Activated CD4-positive, alpha-beta T cell treated with anti-CD3 and anti-CD28 coated beads, Interleukin-2, amount 10 ng/mL, durations not matched to agents 24 days and 14 days (primary cell): ENCODE data around the gene HOXA9. TPM values are rescaled to one million over a fixed set of nuclear protein-coding genes. Genes with fewer than 3 reads are reported as not detected.

ENCODE experiments used
- DNase-seq: peaks from one replicate; pipeline ENCODE4 v3.0.0; 2022
- H3K27ac Mint-ChIP-seq: one replicate; pipeline ENCODE4 v1.8.0; 2022; ENCODE audit warnings: mild to moderate bottlenecking, mixed read lengths
- H3K27me3 Mint-ChIP-seq: one replicate; pipeline ENCODE4 v1.8.0; 2022; ENCODE audit warnings: mixed read lengths
- H3K36me3 Mint-ChIP-seq: one replicate; pipeline ENCODE4 v1.8.0; 2022; ENCODE audit warnings: low read depth, mild to moderate bottlenecking, mixed read lengths
- H3K4me1 Mint-ChIP-seq: one replicate; pipeline ENCODE4 v1.8.0; 2021; ENCODE audit warnings: mixed read lengths
- H3K4me3 Mint-ChIP-seq: one replicate; pipeline ENCODE4 v1.8.0; 2022; ENCODE audit warnings: mild to moderate bottlenecking, moderate library complexity, mixed read lengths
- H3K9me3 Mint-ChIP-seq: one replicate; pipeline ENCODE4 v1.8.0; 2021; ENCODE audit warnings: mixed read lengths
- intact Hi-C: fragments of 100-400 bp; cut with micrococcal nuclease; formaldehyde crosslinking; loops from one replicate; pipeline ENCODE4 v1.15.1; 2023
- total RNA-seq: library from RNA; stranded (reverse); gene quantifications from 2 replicates; pipeline ENCODE4 v1.2.3, GENCODE V29; 2022

HOXA9 gene
- total RNA-seq, 1 donor from 2014 or later: not detected

DNA sequence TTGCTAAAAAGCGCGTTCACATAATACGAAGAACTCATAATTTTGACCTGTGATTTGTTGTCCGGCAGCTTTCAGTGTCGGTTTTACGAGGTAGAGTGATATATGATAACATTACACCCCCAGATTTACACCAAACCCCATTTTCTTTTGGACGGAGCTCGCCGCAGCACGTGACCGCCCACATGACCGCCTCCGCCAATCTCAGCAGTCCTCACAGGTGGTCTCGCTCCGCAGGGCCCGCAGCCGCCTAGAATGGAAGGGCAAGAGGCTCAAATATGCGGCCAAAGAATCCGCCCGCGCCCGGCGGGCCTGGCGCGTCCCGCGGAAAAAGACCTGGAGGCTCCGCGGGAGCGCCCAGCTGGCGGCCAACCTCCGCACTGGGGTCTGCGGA lies 8.8 kb downstream of the HOXA9 start, which contains the start of gene HOXA7:
Gene HOXA7, minus strand, starts transcription at position 168 of the 391 bp plus-strand sequence. Its CDS starts 130 bp downstream, at position 38.
- peak within 1 kb of the TSS; percentile 30 for H3K4me3 Mint-ChIP-seq
- DNase-seq: peak; percentile 58
- intact Hi-C loops: loop anchor here (2.0 kb wide), 2 partner anchors 16 to 86 kb away; partner anchors contain the start of gene EVX1

DNA sequence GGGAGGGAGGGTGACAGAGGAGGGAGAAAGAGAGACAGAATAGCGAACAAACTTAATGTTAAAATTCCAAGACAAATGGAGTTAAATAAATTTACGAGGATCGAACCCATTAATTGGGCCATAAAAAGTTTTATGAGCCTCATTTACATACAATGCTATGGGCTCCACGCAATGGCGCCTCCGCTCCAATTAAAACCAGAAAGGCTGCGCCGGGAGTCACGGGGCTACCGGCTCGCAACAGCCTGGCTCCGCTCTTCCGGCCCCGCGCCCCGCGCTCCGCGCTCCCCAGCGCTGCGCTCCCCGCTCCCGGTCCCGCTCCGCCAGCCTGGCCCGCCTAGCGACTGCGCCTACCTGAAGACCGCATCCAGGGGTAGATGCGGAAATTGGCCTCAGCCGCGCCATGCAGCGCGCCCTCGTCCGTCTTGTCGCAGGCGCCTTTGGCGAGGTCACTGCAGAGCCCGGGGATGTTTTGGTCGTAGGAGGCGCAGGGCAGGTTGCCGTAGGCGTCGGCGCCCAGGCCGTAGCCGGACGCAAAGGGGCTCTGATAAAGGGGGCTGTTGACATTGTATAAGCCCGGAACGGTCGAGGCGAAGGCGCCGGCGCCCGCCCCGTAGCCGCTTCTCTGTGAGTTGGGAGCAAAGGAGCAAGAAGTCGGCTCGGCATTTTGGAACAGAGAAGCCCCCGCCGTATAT lies 9.4 kb downstream of the HOXA9 start:
- Mint-ChIP-seq H3K36me3 (peaks cover 5% of the 10 kb centered on the region), H3K27me3 (peaks cover 83% of the 10 kb centered on the region), H3K27ac (peak overlapping the region; percentile 81), H3K4me1 (peaks cover 16% of the 10 kb centered on the region), H3K4me3 (no peak overlapping the region), H3K9me3 (peaks cover 6% of the 10 kb centered on the region)
- intact Hi-C loops: loop anchor here (2.0 kb wide), 2 partner anchors 17 to 87 kb away; partner anchors contain the start of gene EVX1
- peak; percentile 67 for DNase-seq

More for the DNA sequence above, 8.8 kb downstream of the HOXA9 start, which contains the start of gene HOXA7:
- Mint-ChIP-seq H3K27me3 (peaks cover 81% of the 10 kb centered on the region), H3K27ac (peak within 1 kb of the TSS; percentile 81), H3K9me3 (peaks cover 6% of the 10 kb centered on the region), H3K4me1 (peaks cover 14% of the 10 kb centered on the region), H3K36me3 (peaks cover 5% of the 10 kb centered on the region)

GRCh38 chr7:27154901-27155815 lies 10.2 kb downstream of the HOXA9 start:
- Mint-ChIP-seq H3K36me3 (peaks cover 5% of the 10 kb centered on the region), H3K27me3 (peaks cover 88% of the 10 kb centered on the region), H3K4me3 (peak overlapping the region; percentile 18), H3K9me3 (peaks cover 6% of the 10 kb centered on the region), H3K4me1 (peaks cover 15% of the 10 kb centered on the region), H3K27ac (peak overlapping the region; percentile 81)
- peak; percentile 67 for DNase-seq
- intact Hi-C loops: no loop called here

- Mint-ChIP-seq H3K4me1 (peaks cover 15% of the 10 kb centered on the region), H3K4me3 (no peak overlapping the region), H3K27ac (peak overlapping the region; percentile 75), H3K9me3 (peaks cover 6% of the 10 kb centered on the region), H3K27me3 (peaks cover 88% of the 10 kb centered on the region), H3K36me3 (peaks cover 5% of the 10 kb centered on the region)
- intact Hi-C loops: no loop called here
- DNase-seq: no peak
Observed at GRCh38 chr7:27154369-27154768, 11.0 kb downstream of the HOXA9 start.

GRCh38 chr7:27153526-27153925 lies 11.8 kb downstream of the HOXA9 start:
- peaks cover 6% of the 10 kb centered on the region for H3K9me3 Mint-ChIP-seq
- peaks cover 15% of the 10 kb centered on the region for H3K4me1 Mint-ChIP-seq
- H3K27me3 Mint-ChIP-seq: peaks cover 86% of the 10 kb centered on the region
- peak overlapping the region; percentile 18 for H3K27ac Mint-ChIP-seq
- peaks cover 5% of the 10 kb centered on the region for H3K36me3 Mint-ChIP-seq
- DNase-seq: no peak
- intact Hi-C loops: no loop called here
- no peak overlapping the region for H3K4me3 Mint-ChIP-seq

GRCh38 chr7:27152816-27153442 lies 12.4 kb downstream of the HOXA9 start:
- Mint-ChIP-seq H3K27ac (no peak overlapping the region), H3K9me3 (peaks cover 2% of the 10 kb centered on the region), H3K4me1 (peaks cover 15% of the 10 kb centered on the region), H3K36me3 (peaks cover 5% of the 10 kb centered on the region), H3K27me3 (peaks cover 86% of the 10 kb centered on the region), H3K4me3 (no peak overlapping the region)
- no peak for DNase-seq
- intact Hi-C loops: no loop called here

GRCh38 chr7:27151931-27152815 lies 13.2 kb downstream of the HOXA9 start, which contains the start of gene HOXA3:
TSS of gene HOXA3 (minus strand) at chr7:27152583. CDS start at chr7:27110640, 41,943 bp downstream.
- H3K27ac Mint-ChIP-seq: peak within 1 kb of the TSS; percentile 25
- no peaks in the 10 kb centered on the region for H3K9me3 Mint-ChIP-seq
- H3K4me1 Mint-ChIP-seq: peaks cover 15% of the 10 kb centered on the region
- peak within 1 kb of the TSS; percentile 69 for H3K4me3 Mint-ChIP-seq
- intact Hi-C loops: loop anchor here (1.0 to 2.0 kb wide), 4 partner anchors 8 to 55 kb away; partner anchors contain the start of gene HOXA9
- no peak for DNase-seq
- H3K27me3 Mint-ChIP-seq: peaks cover 82% of the 10 kb centered on the region
- H3K36me3 Mint-ChIP-seq: peaks cover 5% of the 10 kb centered on the region

GRCh38 chr7:27151341-27151930 lies 13.9 kb downstream of the HOXA9 start:
- Mint-ChIP-seq H3K4me1 (peaks cover 15% of the 10 kb centered on the region), H3K27ac (peak overlapping the region; percentile 25), H3K27me3 (peaks cover 84% of the 10 kb centered on the region), H3K4me3 (peak overlapping the region; percentile 69), H3K36me3 (peaks cover 5% of the 10 kb centered on the region), H3K9me3 (no peaks in the 10 kb centered on the region)
- intact Hi-C loops: loop anchor here (1.0 to 2.0 kb wide), 4 partner anchors 9 to 55 kb away; partner anchors contain the start of gene HOXA9
- DNase-seq: peak; percentile 58

DNA sequence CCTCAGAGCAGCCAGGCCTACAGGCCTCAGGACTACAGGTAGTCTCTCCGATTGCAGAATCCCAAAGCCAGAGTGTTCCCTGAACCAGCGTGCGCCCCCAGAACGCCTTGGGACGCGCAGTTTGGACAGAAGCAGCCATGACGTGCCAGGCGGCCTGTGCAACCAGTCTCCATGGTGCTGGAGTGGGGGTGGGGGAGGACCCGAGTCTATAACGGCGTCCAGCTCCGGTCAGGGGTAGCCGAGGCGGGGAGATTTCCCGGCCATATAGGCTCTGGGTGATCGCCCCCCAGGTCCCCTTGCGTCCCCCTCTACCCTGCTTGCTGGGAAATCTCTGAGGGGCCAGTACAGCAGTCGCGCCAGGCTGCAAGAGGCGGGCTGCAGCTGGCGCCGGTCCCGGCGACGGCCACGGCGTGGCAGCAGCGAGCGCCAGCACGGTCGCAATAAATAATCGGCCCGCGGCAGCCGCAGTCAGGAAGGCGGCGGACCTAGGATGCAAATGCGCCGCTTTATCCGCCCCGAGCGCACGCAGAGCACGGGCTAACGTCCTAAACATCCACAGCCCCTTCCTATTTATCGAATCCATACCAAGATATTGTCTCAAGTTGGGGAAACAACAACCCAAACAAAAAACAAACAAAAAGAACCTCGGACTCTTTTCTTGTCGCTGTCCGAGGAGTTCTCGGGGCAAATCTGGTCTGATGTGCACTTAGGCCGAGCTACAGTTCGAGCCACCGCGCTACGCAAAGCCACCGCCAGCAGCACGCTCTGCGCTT lies 14.6 kb downstream of the HOXA9 start:
- no peak overlapping the region for H3K27ac Mint-ChIP-seq
- intact Hi-C loops: loop anchor here (1.0 to 2.0 kb wide), 4 partner anchors 10 to 54 kb away; partner anchors contain the start of gene HOXA9
- DNase-seq: peak; percentile 88
- H3K4me3 Mint-ChIP-seq: peak overlapping the region; percentile 69
- peaks cover 15% of the 10 kb centered on the region for H3K4me1 Mint-ChIP-seq
- peaks cover 5% of the 10 kb centered on the region for H3K36me3 Mint-ChIP-seq
- H3K9me3 Mint-ChIP-seq: no peaks in the 10 kb centered on the region
- H3K27me3 Mint-ChIP-seq: peaks cover 85% of the 10 kb centered on the region

- peaks cover 78% of the 10 kb centered on the region for H3K27me3 Mint-ChIP-seq
- peaks cover 2% of the 10 kb centered on the region for H3K36me3 Mint-ChIP-seq
- no peaks in the 10 kb centered on the region for H3K9me3 Mint-ChIP-seq
- no peak for DNase-seq
- H3K4me3 Mint-ChIP-seq: peak overlapping the region; percentile 17
- intact Hi-C loops: loop anchor here (2.0 kb wide), 3 partner anchors 15 to 53 kb away; partner anchors contain the start of gene HOXA9
- peaks cover 12% of the 10 kb centered on the region for H3K4me1 Mint-ChIP-seq
- H3K27ac Mint-ChIP-seq: no peak overlapping the region
Observed at GRCh38 chr7:27149842-27150567, 15.3 kb downstream of the HOXA9 start.
